ENCODE data around the gene UPF2.

The UPF2 gene

GRCh38 chr10:11951695-11952094 is 90.9 kb downstream of the UPF2 start:
- DNase-seq: no peak

- DNase-seq: no peak
Observed at GRCh38 chr10:11950325-11951018, 92.1 kb downstream of the UPF2 start.

- no peak for DNase-seq
Observed at GRCh38 chr10:11949152-11949551, 93.5 kb downstream of the UPF2 start.

- DNase-seq: no peak
Observed at GRCh38 chr10:11946652-11947051, 96.0 kb downstream of the UPF2 start.

- DNase-seq: no peak
Observed at GRCh38 chr10:11936389-11937152, 106.0 kb downstream of the UPF2 start.

GRCh38 chr10:11934262-11934661 is 108.3 kb downstream of the UPF2 start:
- no peak for DNase-seq

- DNase-seq: no peak
Observed at GRCh38 chr10:11933577-11934223, 108.9 kb downstream of the UPF2 start.

- no peak for DNase-seq
Observed at GRCh38 chr10:11931038-11931437, 111.6 kb downstream of the UPF2 start.

GRCh38 chr10:11930312-11930978 is 112.2 kb downstream of the UPF2 start:
- DNase-seq: no peak

GRCh38 chr10:11927746-11928145 is 114.9 kb downstream of the UPF2 start:
- no peak for DNase-seq

- peak; percentile 55 for DNase-seq
Observed at GRCh38 chr10:11921800-11922392, 120.7 kb downstream of the UPF2 start.

- DNase-seq: no peak
Observed at GRCh38 chr10:11919271-11919670, 123.3 kb downstream of the UPF2 start.

- no peak for DNase-seq
Observed at GRCh38 chr10:11918384-11918783, 124.2 kb downstream of the UPF2 start.

- no peak for DNase-seq
Observed at GRCh38 chr10:11913079-11913641, 129.4 kb downstream of the UPF2 start.

GRCh38 chr10:11910102-11910501 is 132.5 kb downstream of the UPF2 start:
- no peak for DNase-seq

- no peak for DNase-seq
Observed at GRCh38 chr10:11909618-11910017, 133.0 kb downstream of the UPF2 start.

- no peak for DNase-seq
Observed at GRCh38 chr10:11908991-11909390, 133.6 kb downstream of the UPF2 start.

GRCh38 chr10:11908536-11908935 is 134.1 kb downstream of the UPF2 start:
- DNase-seq: no peak

- no peak for DNase-seq
Observed at GRCh38 chr10:11907914-11908313, 134.7 kb downstream of the UPF2 start.

- no peak for DNase-seq
Observed at GRCh38 chr10:11906714-11907113, 135.9 kb downstream of the UPF2 start.

GRCh38 chr10:11902646-11903045 is 140.0 kb downstream of the UPF2 start:
- DNase-seq: no peak

GRCh38 chr10:11901833-11902475 is 140.7 kb downstream of the UPF2 start:
- peak; percentile 16 for DNase-seq
